GM20000 (cell line): ENCODE results near the gene STIM2.
"Not testable (repeated sequence)": the region's sequence is repeated elsewhere in the genome, so short reads cannot be mapped to it uniquely, and the experiment has no call there.

Experiments used
- DNase-seq: peaks from one replicate; pipeline ENCODE4 v3.0.0; 2012; ENCODE audit warnings: low spot score
- CTCF ChIP-seq: IDR thresholded peaks from 2 replicates; pipeline ENCODE4 v1.5.1; 2012; ENCODE audit warnings: mild to moderate bottlenecking, control low read depth; ENCODE audit errors: extremely low read depth, missing control alignments

The STIM2 gene

GRCh38 chr4:26955241-26955640, 94.6 kb downstream of the STIM2 start:
- TF ChIP-seq CTCF, result no peak
- no peak for DNase-seq

- no peak for DNase-seq
- TF ChIP-seq CTCF, result no peak
Observed at GRCh38 chr4:26958925-26959653, 98.4 kb downstream of the STIM2 start.

GRCh38 chr4:26959654-26960047, 99.0 kb downstream of the STIM2 start:
- TF ChIP-seq CTCF, result no peak
- DNase-seq, result no peak

- no peak for DNase-seq
- no peak for TF ChIP-seq CTCF
Observed at GRCh38 chr4:26962720-26963119, 102.1 kb downstream of the STIM2 start.

- DNase-seq, result no peak
- TF ChIP-seq CTCF, result no peak
Observed at GRCh38 chr4:26964512-26964911, 103.9 kb downstream of the STIM2 start.

GRCh38 chr4:26964994-26965393, 104.4 kb downstream of the STIM2 start:
- peak; percentile 12 for DNase-seq
- no peak for TF ChIP-seq CTCF

- not testable (repeated sequence) for DNase-seq
Observed at GRCh38 chr4:26975464-26976181, 115.0 kb downstream of the STIM2 start.
